Neural cell (in vitro differentiated cells): ENCODE results near the gene DENND4B. TPM values are rescaled to one million over a fixed set of nuclear protein-coding genes. Genes with fewer than 3 reads are reported as not detected.
"Not testable (repeated sequence)": the region's sequence is repeated elsewhere in the genome, so short reads cannot be mapped to it uniquely, and the experiment has no call there.

Experiments used
- H2AFZ ChIP-seq: fragments of 200-600, 300-800 bp; sonication (generic), shearing (Covaris generic); 2 replicates; pipeline ENCODE4 v1.6.0; 2014; ENCODE audit warnings: low read depth, mild to moderate bottlenecking, antibody characterized with exemption, low read length, moderate library complexity
- H3F3A ChIP-seq: fragments of 200-600 bp; shearing (Covaris generic); 2 replicates; pipeline ENCODE4 v1.6.1; 2016; ENCODE audit warnings: mild to moderate bottlenecking, moderate library complexity, mixed read lengths, antibody characterized with exemption, low read length; ENCODE audit not compliant: insufficient read depth, poor library complexity, severe bottlenecking
- H3K27ac ChIP-seq: fragments of 200-600, 300-800 bp; sonication (generic), shearing (Covaris generic); 2 replicates; pipeline ENCODE4 v1.5.1; 2014; ENCODE audit warnings: mild to moderate bottlenecking, low read length, moderate library complexity
- H3K27me3 ChIP-seq: fragments of 300-800, 200-600 bp; sonication (generic), shearing (Covaris generic); 2 replicates; pipeline ENCODE4 v1.6.0; 2014; ENCODE audit warnings: mild to moderate bottlenecking, low read depth, low read length, moderate library complexity; ENCODE audit not compliant: insufficient read depth
- H3K36me3 ChIP-seq: fragments of 300-800, 200-600 bp; sonication (generic), shearing (Covaris generic); 2 replicates; pipeline ENCODE4 v1.5.1; 2014; ENCODE audit warnings: mild to moderate bottlenecking, antibody characterized with exemption, low read length, moderate library complexity; ENCODE audit not compliant: insufficient read depth
- H3K4me2 ChIP-seq: fragments of 300-800, 200-600 bp; sonication (generic), shearing (Covaris generic); 2 replicates; pipeline ENCODE4 v1.6.0; 2014; ENCODE audit warnings: mild to moderate bottlenecking, low read length
- H3K4me3 ChIP-seq: fragments of 300-800, 200-600 bp; sonication (generic), shearing (Covaris generic); 2 replicates; pipeline ENCODE4 v1.5.1; 2014; ENCODE audit warnings: mild to moderate bottlenecking, low read length, moderate library complexity
- H3K79me2 ChIP-seq: fragments of 200-600 bp; shearing (Covaris generic); replicated peaks from 2 replicates; pipeline ENCODE4 v1.6.0; 2014; ENCODE audit warnings: mild to moderate bottlenecking, low read length, moderate library complexity; ENCODE audit not compliant: insufficient read depth
- H3K9ac ChIP-seq: fragments of 300-800, 200-600 bp; sonication (generic), shearing (Covaris generic); 2 replicates; pipeline ENCODE4 v1.6.1; 2016; ENCODE audit warnings: mild to moderate bottlenecking, low read length, mixed read lengths
- H3K9me2 ChIP-seq: fragments of 200-600 bp; shearing (Covaris generic); 2 replicates; pipeline ENCODE4 v1.6.1; 2016; ENCODE audit warnings: mild to moderate bottlenecking, low read length, mixed read lengths; ENCODE audit not compliant: insufficient read depth
- H3K9me3 ChIP-seq: fragments of 200-600, 300-800 bp; sonication (generic), shearing (Covaris generic); 2 replicates; pipeline ENCODE4 v1.6.1; 2016; ENCODE audit warnings: mild to moderate bottlenecking, mixed run types, low read length, moderate library complexity, mixed read lengths
- H4K20me1 ChIP-seq: fragments of 200-600 bp; shearing (Covaris generic); 2 replicates; pipeline ENCODE4 v1.6.1; 2016; ENCODE audit warnings: mild to moderate bottlenecking, mixed run types; ENCODE audit not compliant: insufficient read depth
- CTCF ChIP-seq: fragments of 450-650 bp; IDR thresholded peaks from 2 replicates; pipeline ENCODE4 v1.5.1; 2014; ENCODE audit warnings: antibody characterized with exemption, mild to moderate bottlenecking, moderate library complexity; ENCODE audit not compliant: poor library complexity, severe bottlenecking
- EP300 ChIP-seq: fragments of 450-650 bp; conservative IDR thresholded peaks from 2 replicates; pipeline ENCODE4 v1.6.1; 2014; ENCODE audit warnings: antibody characterized with exemption, mild to moderate bottlenecking, moderate library complexity; ENCODE audit not compliant: poor library complexity, severe bottlenecking
- EZH2 ChIP-seq: fragments of 200-600, 300-800 bp; shearing (Covaris generic), sonication (generic); IDR thresholded peaks from 2 replicates; pipeline ENCODE4 v1.6.1; 2014; ENCODE audit warnings: antibody characterized with exemption, low read length, borderline replicate concordance, mild to moderate bottlenecking; ENCODE audit not compliant: insufficient read depth, poor library complexity, severe bottlenecking
- MXI1 ChIP-seq: fragments of 450-650 bp; conservative IDR thresholded peaks from 2 replicates; pipeline ENCODE4 v1.6.1; 2014; ENCODE audit warnings: antibody characterized with exemption, mild to moderate bottlenecking; ENCODE audit not compliant: poor library complexity, severe bottlenecking
- POLR2AphosphoS5 ChIP-seq: IDR thresholded peaks from 2 replicates; pipeline ENCODE4 v1.6.1; 2012
- RAD21 ChIP-seq: fragments of 450-650 bp; conservative IDR thresholded peaks from 2 replicates; pipeline ENCODE4 v1.6.1; 2014; ENCODE audit warnings: antibody characterized with exemption, mild to moderate bottlenecking, moderate library complexity
- REST ChIP-seq: IDR thresholded peaks from 2 replicates; pipeline ENCODE4 v1.6.1; 2012; ENCODE audit warnings: borderline replicate concordance
- SMC3 ChIP-seq: fragments of 450-650 bp; conservative IDR thresholded peaks from 2 replicates; pipeline ENCODE4 v1.6.1; 2014; ENCODE audit warnings: antibody characterized with exemption, mild to moderate bottlenecking, moderate library complexity; ENCODE audit not compliant: poor library complexity
- TAF1 ChIP-seq: IDR thresholded peaks from 2 replicates; pipeline ENCODE4 v1.6.1; 2012; ENCODE audit warnings: low read depth
- polyA plus RNA-seq: library from polyadenylated mRNA; depleted of rRNA; stranded (reverse); fragments of >200 nt; gene quantifications from 2 replicates; pipeline ENCODE4 v1.2.3, GENCODE V29; 2014

DENND4B gene
- polyA plus RNA-seq, 1 donor from 2014 or later = 25.3 TPM

GRCh38 chr1:153899509-153899908 lies 47.0 kb downstream of the DENND4B start:
- Histone ChIP-seq H3K4me2 (no peak overlapping the region), H3K27ac (no peak overlapping the region), H4K20me1 (no peaks in the 10 kb centered on the region), H3K79me2 (peaks cover 63% of the 10 kb centered on the region), H3K27me3 (no peaks in the 10 kb centered on the region), H2AFZ (no peak overlapping the region), H3K9me3 (no peaks in the 10 kb centered on the region), H3K36me3 (no peaks in the 10 kb centered on the region), H3K9me2 (no peaks in the 10 kb centered on the region), H3K9ac (no peak overlapping the region), H3K4me3 (no peak overlapping the region), H3F3A (no peaks in the 10 kb centered on the region)
- TF ChIP-seq SMC3 = no peak
- no peak for TF ChIP-seq EP300
- no peak for TF ChIP-seq TAF1
- TF ChIP-seq POLR2AphosphoS5 = no peak
- TF ChIP-seq RAD21 = no peak
- no peak for TF ChIP-seq CTCF
- no peak for TF ChIP-seq MXI1
- no peak for TF ChIP-seq REST
- TF ChIP-seq EZH2 = no peak

- H3K36me3 ChIP-seq, H3K9ac ChIP-seq, H3K4me3 ChIP-seq, H3K9me2 ChIP-seq, H3F3A ChIP-seq, H2AFZ ChIP-seq, H3K27me3 ChIP-seq, H4K20me1 ChIP-seq, H3K27ac ChIP-seq, H3K9me3 ChIP-seq, H3K4me2 ChIP-seq: not testable (repeated sequence)
- peaks cover 37% of the 10 kb centered on the region for H3K79me2 ChIP-seq
Observed at GRCh38 chr1:153895866-153896265, 50.7 kb downstream of the DENND4B start.

GRCh38 chr1:153891042-153891441 lies 55.5 kb downstream of the DENND4B start:
- not testable (repeated sequence) for H3K9ac ChIP-seq, H3K9me3 ChIP-seq, H3K9me2 ChIP-seq, H3K27me3 ChIP-seq, H3K27ac ChIP-seq, H3K36me3 ChIP-seq, H3F3A ChIP-seq, H4K20me1 ChIP-seq, H3K4me2 ChIP-seq, H2AFZ ChIP-seq, H3K4me3 ChIP-seq
- peaks cover 43% of the 10 kb centered on the region for H3K79me2 ChIP-seq
